Stimulated activated CD4-positive, alpha-beta T cell treated with anti-CD3 and anti-CD28 coated beads, Interleukin-2, amount 100 ng/mL, for 48 hours (primary cell): ENCODE results near the gene NOL12.
"Not testable (repeated sequence)": the region's sequence is repeated elsewhere in the genome, so short reads cannot be mapped to it uniquely, and the experiment has no call there.

Experiments used
- DNase-seq, 2 donors: peaks; one replicate each; pipeline ENCODE4 v3.0.0-alpha.2; 2020

The NOL12 gene

GRCh38 chr22:37717235-37717634 lies 31.1 kb downstream of the NOL12 start:
- DNase-seq: not testable (repeated sequence)

GRCh38 chr22:37717746-37718305 lies 31.7 kb downstream of the NOL12 start:
- not testable (repeated sequence) for DNase-seq

- no peak for DNase-seq
These were observed 39.6 kb downstream of the NOL12 start for GRCh38 chr22:37725551-37726240.

GRCh38 chr22:37726241-37726887 lies 40.2 kb downstream of the NOL12 start:
- no peak for DNase-seq

DNA sequence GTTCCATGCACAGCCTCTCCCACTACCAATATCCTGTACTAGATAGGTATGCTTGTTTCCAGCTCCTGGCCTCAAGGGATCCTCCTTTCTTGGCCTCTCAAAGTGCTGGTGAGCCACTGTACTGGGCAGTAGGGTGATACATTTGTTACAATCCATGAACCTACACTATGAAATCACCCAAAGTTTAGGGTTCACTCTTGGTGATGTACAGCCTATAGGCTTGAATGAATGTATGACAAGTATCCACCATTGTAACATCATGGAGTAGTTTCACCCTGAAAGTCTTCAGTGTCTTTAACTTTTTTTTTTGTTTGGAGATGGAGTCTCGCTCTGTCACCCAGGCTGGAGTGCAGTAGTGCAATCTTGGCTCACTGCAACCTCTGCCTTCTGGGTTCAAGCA lies 42.5 kb downstream of the NOL12 start:
- no peak for DNase-seq

DNA sequence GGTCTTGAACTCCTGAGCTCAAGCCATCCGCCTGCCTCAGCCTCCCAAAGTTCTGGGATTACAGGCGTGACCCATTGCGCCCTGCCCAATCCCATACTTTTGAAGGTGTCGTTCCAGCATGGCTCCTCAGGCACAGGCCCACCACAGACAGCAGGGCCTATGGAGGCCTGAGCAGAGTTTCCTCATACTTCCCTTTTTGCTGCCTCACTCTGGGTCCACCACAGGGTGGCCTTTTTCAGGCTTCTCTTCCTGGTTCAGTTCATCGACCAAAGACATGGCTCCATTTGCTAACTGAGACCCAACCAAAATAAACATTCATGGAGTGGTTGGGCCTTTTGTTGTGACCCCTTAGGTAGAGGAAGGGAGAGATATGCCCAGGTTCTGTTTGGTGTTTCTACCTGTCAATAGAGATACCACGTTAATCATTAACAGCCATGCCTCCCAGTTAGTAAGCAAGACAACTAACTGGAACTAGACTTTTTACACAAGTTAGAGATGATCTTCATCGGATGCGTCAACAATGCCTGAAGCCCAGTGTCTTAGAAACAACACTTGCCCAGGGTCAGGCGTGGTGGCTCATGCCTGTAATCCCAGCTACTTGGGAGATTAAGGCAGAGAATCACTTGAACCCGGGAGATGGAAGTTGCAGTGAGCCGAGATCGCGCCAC lies 45.8 kb downstream of the NOL12 start:
- no peak for DNase-seq

DNA sequence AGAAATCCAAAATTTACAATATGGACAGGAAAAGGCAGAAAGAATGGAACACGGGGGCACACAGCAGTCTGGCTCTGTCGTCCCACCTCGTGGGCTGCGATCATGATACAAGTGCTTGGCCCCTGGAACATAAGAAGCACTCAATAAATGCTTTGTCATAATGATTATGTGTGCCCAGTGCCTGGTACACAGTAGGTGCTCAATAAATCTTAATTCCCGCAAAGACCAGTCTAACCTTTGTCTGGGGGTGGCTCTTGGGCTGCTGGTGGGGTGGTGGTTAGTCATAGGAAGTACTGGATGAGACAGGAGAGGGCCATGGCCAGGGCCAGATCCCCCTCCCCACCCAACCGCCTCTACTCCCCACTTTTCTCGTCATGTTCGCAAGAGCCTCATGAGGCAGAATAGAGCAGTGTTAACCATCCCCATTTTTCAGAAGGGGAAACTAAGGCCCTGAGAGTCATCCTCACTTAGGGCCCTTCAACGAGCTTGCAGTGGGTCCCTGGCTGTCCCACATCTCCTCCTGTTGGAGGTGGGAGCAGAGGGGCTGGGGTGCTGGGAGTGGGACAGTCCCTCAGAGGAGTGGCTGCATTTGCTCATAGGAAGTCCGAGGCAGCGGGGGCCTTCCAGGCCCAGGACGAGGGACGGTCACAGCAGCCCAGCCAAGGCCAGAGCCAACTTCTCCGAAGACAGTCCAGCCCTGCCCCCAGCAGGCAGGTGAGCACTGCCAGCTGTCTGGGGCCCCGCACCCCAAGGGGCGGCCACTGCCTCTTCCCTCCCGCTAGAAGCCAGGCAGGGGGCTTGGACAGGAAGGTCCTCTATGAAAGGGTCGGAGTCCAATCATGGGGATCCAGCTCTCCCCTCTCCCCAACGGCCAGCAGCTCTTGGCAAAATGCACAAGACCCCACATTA lies 46.8 kb downstream of the NOL12 start:
- no peak for DNase-seq

GRCh38 chr22:37733625-37734401 lies 47.7 kb downstream of the NOL12 start:
- no peak for DNase-seq

GRCh38 chr22:37734402-37734700 lies 48.2 kb downstream of the NOL12 start:
- no peak for DNase-seq

GRCh38 chr22:37734964-37735451 lies 48.9 kb downstream of the NOL12 start:
- no peak for DNase-seq

DNA sequence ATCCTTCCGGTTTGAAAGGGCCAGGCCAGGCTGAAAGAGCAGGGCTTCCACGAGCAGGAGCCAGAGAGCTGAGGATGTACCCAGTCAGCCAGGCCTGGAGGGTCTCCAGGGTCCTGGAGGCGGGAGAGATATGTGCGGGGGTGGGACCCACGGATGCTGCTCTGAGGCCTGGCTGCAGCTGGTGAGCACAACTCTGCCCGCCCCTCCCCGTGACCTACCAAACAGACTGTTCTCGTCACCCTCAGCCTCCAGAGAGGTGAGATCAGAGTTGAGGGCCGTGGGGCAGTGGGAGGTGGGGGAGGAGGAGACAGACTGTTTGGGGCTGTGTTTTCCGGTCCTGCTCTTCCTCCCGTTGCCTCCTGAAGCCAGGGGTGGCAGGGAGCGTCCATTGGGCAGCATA lies 52.9 kb downstream of the NOL12 start:
- DNase-seq: no peak

DNA sequence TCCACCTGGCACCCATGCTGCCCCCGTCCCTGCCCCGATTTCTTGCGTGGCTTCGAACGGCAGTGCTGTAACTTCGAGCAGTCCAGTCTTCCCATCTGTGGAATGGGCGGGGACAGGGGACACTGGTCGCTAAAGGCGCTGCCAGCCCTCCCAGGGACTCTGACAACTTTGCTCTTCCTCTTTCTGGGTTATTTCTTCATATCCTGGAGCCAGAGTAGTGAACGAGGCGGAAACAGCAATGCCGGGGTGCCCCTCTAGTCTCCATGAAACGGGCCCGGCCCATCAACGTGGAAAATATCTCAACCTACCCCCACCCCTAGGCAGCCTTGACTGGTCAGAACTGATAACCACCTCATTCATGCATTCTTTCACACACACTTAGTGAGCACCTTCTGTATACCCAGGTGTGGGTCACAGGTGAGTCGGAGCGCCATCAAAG lies 53.5 kb downstream of the NOL12 start:
- no peak for DNase-seq

DNA sequence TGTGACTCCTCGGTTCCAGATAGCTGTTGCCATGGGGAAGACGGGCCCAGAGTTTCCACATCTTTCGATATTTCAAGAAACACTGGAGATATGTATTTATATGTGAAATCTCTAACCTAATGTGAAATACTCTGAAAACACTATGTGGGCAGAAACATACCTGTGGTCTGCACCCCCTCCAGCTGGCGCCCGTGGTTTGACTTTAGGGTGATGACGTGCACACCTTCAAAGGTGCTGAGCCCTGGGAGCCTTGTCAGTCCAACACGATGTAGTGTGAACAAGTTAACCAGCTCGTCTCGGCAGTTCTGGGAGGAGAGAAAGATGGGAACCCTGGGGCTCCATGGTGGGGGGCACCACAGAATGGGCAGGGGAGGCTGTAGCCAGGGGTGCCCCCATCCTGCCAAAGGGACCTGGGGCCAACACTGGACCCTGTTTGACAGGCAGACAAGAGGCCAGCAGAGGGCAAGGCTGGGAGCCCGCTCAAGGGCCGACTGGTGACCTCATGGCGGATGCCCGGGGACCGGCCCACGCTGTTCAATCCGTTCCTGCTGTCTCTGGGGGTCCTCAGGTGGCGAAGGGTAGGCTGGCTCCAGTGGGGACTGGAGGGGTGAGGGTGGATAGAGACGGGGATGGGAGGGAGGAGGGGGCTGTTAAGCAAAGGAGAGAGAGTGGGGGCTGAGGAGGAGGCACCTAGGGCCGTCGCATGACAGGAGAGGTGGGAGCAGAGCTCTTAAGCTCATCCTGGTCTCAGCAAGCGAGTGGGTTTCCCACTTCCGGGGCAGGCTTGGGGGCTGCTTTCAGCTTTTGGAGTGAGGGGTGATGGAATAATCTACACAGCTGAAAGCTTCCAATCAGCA lies 54.5 kb downstream of the NOL12 start:
- DNase-seq: no peak

DNA sequence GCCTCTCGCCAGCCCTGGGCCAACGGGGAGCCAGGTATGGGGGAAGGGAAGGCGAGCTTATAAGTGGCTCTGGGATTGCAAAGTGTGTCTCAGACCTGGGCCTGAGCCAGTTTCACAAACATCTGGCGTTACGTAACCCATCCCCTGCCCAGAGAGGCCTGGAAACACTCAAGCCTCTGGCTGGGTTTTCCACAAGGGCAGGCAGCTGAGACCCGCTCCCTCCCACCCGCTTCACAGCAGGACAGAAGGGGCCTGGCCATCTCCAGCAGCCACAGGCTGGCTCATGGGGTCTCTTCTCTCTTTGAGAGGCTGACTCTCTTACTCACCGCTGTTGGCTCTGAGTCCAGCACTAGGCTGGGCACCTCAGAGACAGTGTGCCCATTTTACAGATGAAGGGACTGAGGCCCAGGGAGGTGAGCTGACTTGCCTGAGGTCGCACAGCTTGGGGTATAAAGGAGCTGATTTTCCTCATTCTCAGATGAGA lies 55.2 kb downstream of the NOL12 start:
- no peak for DNase-seq

- DNase-seq: no peak
These were observed 56.4 kb downstream of the NOL12 start for GRCh38 chr22:37742376-37743171.
